ENCODE measurements around the gene MYEF2. TPM values are rescaled to one million over a fixed set of nuclear protein-coding genes. Genes with fewer than 3 reads are reported as not detected.

The MYEF2 gene
- total RNA-seq, 1 experiment from 2014 or later: 111 TPM

DNA sequence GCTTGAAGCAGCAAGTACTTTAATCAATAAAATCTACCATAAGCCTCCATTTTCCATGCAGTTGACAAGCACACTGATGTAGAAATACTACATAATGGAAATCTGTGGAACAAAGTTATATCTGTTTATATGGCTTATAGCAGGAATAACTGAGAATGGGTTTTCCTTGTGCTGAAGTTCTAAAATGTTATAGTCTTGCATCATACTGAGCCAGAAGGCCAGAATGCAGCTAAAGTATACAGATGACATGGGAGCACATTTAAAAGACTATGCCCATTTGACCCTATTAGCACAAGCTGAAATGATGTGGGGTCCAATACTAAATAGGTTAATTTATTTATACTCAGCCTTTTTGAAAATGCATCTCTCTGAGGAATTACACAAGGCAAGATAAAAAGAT lies 32.2 kb downstream of the MYEF2 start:
- POLR2A ChIA-PET: no interaction called here
- CTCF ChIA-PET: no interaction called here

DNA sequence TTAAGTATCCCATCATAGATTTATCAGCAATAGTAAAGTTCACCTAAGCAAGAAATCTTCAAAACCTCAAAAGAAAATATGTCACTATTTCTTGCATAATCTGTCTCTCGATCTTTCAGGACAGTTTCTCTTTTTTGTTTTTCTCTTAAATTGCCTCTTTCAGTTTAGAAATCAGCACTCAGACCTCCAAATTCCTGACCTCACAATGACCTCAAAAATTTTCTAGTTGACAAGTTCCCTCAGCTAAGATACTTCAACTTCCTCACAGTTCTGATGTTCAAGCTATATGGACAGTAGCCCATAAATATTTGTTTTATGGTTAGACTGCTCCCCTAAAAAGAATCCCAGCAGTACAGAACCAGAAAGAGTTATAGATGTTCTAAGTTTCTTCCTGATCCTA lies 33.2 kb downstream of the MYEF2 start:
- DNase-seq (ENCODE audit: low spot score) (no peak), ATAC-seq (no peak)
- Mint-ChIP-seq H3K27me3 (ENCODE audit: low read depth) (no peaks in the 10 kb centered on the region), H3K36me3 (peaks cover 48% of the 10 kb centered on the region), H3K4me3 (no peak overlapping the region), H3K27ac (peak overlapping the region; percentile 26; the same call in 1 of the 2 replicates), H3K4me1 (peaks cover 6% of the 10 kb centered on the region), H3K9me3 (peaks cover 4% of the 10 kb centered on the region; the same call in 1 of the 2 replicates)
- no peak for TF ChIP-seq NR1H2 (CRISPR knock-in tag; IDR thresholded peaks at IDR 0.05)
- TF ChIP-seq SMAD3 (CRISPR knock-in tag; IDR thresholded peaks at IDR 0.05; ENCODE audit: borderline replicate concordance): no peak
- TF ChIP-seq GTF2I (CRISPR knock-in tag; conservative IDR thresholded peaks at IDR 0.05): no peak
- no peak for TF ChIP-seq ZNF423 (CRISPR knock-in tag; IDR thresholded peaks at IDR 0.05)
- no peak for TF ChIP-seq ZNF416 (CRISPR knock-in tag; IDR thresholded peaks at IDR 0.05)
- TF ChIP-seq, protein P1, sequence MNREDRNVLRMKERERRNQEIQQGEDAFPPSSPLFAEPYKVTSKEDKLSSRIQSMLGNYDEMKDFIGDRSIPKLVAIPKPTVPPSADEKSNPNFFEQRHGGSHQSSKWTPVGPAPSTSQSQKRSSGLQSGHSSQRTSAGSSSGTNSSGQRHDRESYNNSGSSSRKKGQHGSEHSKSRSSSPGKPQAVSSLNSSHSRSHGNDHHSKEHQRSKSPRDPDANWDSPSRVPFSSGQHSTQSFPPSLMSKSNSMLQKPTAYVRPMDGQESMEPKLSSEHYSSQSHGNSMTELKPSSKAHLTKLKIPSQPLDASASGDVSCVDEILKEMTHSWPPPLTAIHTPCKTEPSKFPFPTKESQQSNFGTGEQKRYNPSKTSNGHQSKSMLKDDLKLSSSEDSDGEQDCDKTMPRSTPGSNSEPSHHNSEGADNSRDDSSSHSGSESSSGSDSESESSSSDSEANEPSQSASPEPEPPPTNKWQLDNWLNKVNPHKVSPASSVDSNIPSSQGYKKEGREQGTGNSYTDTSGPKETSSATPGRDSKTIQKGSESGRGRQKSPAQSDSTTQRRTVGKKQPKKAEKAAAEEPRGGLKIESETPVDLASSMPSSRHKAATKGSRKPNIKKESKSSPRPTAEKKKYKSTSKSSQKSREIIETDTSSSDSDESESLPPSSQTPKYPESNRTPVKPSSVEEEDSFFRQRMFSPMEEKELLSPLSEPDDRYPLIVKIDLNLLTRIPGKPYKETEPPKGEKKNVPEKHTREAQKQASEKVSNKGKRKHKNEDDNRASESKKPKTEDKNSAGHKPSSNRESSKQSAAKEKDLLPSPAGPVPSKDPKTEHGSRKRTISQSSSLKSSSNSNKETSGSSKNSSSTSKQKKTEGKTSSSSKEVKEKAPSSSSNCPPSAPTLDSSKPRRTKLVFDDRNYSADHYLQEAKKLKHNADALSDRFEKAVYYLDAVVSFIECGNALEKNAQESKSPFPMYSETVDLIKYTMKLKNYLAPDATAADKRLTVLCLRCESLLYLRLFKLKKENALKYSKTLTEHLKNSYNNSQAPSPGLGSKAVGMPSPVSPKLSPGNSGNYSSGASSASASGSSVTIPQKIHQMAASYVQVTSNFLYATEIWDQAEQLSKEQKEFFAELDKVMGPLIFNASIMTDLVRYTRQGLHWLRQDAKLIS (CRISPR knock-in tag; IDR thresholded peaks at IDR 0.05; ENCODE audit: borderline replicate concordance): no peak
- no peak for TF ChIP-seq NR2C2 (CRISPR knock-in tag; IDR thresholded peaks at IDR 0.05)
- TF ChIP-seq JUN (CRISPR knock-in tag; IDR thresholded peaks at IDR 0.05): no peak
- TF ChIP-seq ZNF263 (CRISPR knock-in tag; IDR thresholded peaks at IDR 0.05; ENCODE audit: low read depth): no peak
- ChIA-PET CTCF (no interaction called here), POLR2A (no interaction called here)

More for the DNA sequence above, 32.2 kb downstream of the MYEF2 start:
- no peak for ATAC-seq
- Mint-ChIP-seq H3K4me3 (no peak overlapping the region), H3K27me3 (ENCODE audit: low read depth) (no peaks in the 10 kb centered on the region), H3K4me1 (peaks cover 16% of the 10 kb centered on the region), H3K36me3 (peaks cover 48% of the 10 kb centered on the region), H3K9me3 (peaks cover 4% of the 10 kb centered on the region; the same call in 1 of the 2 replicates), H3K27ac (no peak overlapping the region)
- DNase-seq (ENCODE audit: low spot score): no peak
- TF ChIP-seq, protein P2, sequence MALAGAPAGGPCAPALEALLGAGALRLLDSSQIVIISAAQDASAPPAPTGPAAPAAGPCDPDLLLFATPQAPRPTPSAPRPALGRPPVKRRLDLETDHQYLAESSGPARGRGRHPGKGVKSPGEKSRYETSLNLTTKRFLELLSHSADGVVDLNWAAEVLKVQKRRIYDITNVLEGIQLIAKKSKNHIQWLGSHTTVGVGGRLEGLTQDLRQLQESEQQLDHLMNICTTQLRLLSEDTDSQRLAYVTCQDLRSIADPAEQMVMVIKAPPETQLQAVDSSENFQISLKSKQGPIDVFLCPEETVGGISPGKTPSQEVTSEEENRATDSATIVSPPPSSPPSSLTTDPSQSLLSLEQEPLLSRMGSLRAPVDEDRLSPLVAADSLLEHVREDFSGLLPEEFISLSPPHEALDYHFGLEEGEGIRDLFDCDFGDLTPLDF (CRISPR knock-in tag; IDR thresholded peaks at IDR 0.05): no peak
- TF ChIP-seq, protein P3, sequence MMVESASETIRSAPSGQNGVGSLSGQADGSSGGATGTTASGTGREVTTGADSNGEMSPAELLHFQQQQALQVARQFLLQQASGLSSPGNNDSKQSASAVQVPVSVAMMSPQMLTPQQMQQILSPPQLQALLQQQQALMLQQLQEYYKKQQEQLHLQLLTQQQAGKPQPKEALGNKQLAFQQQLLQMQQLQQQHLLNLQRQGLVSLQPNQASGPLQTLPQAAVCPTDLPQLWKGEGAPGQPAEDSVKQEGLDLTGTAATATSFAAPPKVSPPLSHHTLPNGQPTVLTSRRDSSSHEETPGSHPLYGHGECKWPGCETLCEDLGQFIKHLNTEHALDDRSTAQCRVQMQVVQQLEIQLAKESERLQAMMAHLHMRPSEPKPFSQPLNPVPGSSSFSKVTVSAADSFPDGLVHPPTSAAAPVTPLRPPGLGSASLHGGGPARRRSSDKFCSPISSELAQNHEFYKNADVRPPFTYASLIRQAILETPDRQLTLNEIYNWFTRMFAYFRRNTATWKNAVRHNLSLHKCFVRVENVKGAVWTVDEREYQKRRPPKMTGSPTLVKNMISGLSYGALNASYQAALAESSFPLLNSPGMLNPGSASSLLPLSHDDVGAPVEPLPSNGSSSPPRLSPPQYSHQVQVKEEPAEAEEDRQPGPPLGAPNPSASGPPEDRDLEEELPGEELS (CRISPR knock-in tag; IDR thresholded peaks at IDR 0.05): no peak
- TF ChIP-seq MXD4 (CRISPR knock-in tag; IDR thresholded peaks at IDR 0.05; ENCODE audit: borderline replicate concordance) (no peak), NR3C1 (CRISPR knock-in tag; conservative IDR thresholded peaks at IDR 0.05; ENCODE audit: low read depth) (no peak), EMX1 (CRISPR knock-in tag; IDR thresholded peaks at IDR 0.05) (no peak), MYBL2 (CRISPR knock-in tag; IDR thresholded peaks at IDR 0.05) (no peak), CBFB (CRISPR knock-in tag; IDR thresholded peaks at IDR 0.05; ENCODE audit: low read depth) (no peak)
- TF ChIP-seq, protein P4, sequence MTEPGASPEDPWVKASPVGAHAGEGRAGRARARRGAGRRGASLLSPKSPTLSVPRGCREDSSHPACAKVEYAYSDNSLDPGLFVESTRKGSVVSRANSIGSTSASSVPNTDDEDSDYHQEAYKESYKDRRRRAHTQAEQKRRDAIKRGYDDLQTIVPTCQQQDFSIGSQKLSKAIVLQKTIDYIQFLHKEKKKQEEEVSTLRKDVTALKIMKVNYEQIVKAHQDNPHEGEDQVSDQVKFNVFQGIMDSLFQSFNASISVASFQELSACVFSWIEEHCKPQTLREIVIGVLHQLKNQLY (CRISPR knock-in tag; IDR thresholded peaks at IDR 0.05): no peak
- TF ChIP-seq, protein P5, sequence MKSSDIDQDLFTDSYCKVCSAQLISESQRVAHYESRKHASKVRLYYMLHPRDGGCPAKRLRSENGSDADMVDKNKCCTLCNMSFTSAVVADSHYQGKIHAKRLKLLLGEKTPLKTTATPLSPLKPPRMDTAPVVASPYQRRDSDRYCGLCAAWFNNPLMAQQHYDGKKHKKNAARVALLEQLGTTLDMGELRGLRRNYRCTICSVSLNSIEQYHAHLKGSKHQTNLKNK (CRISPR knock-in tag; IDR thresholded peaks at IDR 0.05): no peak

Measured in WTC11 (cell line).